ENCODE measurements around the gene MYH14.

- TF ChIP-seq, protein P1, sequence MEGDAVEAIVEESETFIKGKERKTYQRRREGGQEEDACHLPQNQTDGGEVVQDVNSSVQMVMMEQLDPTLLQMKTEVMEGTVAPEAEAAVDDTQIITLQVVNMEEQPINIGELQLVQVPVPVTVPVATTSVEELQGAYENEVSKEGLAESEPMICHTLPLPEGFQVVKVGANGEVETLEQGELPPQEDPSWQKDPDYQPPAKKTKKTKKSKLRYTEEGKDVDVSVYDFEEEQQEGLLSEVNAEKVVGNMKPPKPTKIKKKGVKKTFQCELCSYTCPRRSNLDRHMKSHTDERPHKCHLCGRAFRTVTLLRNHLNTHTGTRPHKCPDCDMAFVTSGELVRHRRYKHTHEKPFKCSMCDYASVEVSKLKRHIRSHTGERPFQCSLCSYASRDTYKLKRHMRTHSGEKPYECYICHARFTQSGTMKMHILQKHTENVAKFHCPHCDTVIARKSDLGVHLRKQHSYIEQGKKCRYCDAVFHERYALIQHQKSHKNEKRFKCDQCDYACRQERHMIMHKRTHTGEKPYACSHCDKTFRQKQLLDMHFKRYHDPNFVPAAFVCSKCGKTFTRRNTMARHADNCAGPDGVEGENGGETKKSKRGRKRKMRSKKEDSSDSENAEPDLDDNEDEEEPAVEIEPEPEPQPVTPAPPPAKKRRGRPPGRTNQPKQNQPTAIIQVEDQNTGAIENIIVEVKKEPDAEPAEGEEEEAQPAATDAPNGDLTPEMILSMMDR (IDR thresholded peaks at IDR 0.05; ENCODE audit: poor library complexity, severe bottlenecking), result no peak
- TF ChIP-seq MXI1 (conservative IDR thresholded peaks at IDR 0.05; ENCODE audit: poor library complexity, severe bottlenecking) (no peak), EP300 (conservative IDR thresholded peaks at IDR 0.05; ENCODE audit: poor library complexity, severe bottlenecking) (no peak), EZH2 (IDR thresholded peaks at IDR 0.05; ENCODE audit: borderline replicate concordance, insufficient read depth, low read length, poor library complexity, severe bottlenecking) (no peak), POLR2AphosphoS5 (IDR thresholded peaks at IDR 0.05) (no peak)
Measured at GRCh38 chr19:50280074-50280473, 76.7 kb downstream of the MYH14 start.
